Stimulated activated CD8-positive, alpha-beta memory T cell treated with anti-CD3 and anti-CD28 coated beads, Interleukin-12 subunit alpha, Interleukin-12 subunit beta, amount 100 ng/mL, for 4 hours (primary cell): ENCODE measurements around the gene SUMO3.

Experiments
- DNase-seq: peaks from one replicate; pipeline ENCODE4 v3.0.0-alpha.2; 2020; ENCODE audit warnings: low read depth

The SUMO3 gene

DNA sequence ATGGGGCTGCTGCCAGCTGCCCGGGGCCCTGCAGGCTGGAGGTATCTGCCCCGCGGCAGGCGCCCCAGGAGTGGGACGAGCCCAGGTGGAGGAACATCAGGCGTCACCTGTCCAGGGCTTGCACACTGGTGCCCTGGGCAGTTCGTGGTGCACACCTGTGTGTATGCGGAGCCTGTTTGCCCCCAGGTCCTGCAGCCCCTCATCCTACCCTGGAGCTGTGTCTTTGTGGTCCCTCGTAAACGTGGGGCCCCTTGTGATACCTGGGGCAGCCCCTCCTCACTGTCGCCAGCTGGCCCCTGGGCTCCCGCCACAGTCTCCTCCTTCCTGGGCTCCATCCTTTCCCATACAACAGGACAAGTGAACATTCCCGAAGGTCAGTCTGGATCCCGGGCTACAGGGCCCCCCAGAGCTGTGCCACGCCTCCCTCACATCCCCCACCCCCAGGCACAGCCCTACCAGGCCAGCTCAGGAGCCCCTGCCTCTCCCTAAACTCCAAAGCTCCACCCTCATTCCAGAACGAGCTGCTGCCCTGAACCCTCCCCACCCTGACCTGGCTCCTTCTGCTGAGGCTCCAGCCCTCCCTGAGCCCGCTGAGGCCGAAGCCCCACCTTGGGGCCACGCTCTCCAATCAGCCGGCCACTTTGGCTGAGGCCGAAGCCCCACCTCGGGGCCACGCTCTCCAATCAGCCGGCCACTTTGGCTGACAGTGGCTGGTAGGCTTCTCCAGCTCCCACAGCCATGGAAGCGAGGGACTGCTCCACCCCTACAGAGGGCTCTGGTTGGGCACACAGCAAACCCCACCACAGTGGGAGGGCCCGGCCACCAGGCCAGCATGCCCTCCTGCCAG, 58.9 kb downstream of the SUMO3 start:
- no peak for DNase-seq

DNA sequence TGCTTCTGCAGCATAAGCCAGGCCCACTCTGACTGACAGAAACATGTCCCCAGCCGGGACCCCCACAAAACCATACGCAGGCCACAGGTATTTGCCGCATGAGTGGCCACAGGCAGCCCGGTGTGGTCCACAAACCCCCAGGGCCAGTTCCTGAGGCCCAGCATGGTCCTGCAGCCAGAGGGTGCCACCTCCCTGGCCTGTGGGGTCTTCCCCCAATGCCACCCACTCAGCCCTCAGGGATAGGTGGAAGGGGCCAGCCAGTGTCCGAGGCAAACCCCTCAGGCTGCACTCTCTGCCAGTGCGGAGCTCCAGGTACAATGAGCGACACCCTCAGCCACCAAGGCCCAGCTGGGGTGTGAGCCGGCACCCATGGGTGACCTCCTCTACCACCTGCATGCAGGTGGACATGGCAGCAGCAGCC, 59.7 kb downstream of the SUMO3 start:
- no peak for DNase-seq

DNA sequence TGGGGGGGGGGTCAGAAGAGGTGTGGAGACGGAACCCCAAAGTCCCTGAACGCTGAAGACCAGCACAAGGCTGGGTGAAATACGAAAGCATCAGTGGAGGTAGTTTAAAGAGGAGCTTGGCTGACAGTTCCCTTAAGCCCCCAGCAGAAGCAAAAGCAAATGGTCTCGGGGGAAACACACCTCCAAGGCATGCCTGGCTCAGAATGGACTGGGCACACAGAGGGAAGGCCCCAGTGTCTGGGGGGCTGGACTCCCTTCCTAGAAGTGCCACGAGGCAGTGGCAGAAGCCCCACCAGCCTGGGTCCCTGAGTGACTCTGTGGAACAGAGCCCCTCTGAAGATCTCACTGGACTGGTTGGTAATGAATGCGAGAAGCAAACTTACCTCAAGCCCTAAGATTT, 60.1 kb downstream of the SUMO3 start:
- DNase-seq: no peak

DNA sequence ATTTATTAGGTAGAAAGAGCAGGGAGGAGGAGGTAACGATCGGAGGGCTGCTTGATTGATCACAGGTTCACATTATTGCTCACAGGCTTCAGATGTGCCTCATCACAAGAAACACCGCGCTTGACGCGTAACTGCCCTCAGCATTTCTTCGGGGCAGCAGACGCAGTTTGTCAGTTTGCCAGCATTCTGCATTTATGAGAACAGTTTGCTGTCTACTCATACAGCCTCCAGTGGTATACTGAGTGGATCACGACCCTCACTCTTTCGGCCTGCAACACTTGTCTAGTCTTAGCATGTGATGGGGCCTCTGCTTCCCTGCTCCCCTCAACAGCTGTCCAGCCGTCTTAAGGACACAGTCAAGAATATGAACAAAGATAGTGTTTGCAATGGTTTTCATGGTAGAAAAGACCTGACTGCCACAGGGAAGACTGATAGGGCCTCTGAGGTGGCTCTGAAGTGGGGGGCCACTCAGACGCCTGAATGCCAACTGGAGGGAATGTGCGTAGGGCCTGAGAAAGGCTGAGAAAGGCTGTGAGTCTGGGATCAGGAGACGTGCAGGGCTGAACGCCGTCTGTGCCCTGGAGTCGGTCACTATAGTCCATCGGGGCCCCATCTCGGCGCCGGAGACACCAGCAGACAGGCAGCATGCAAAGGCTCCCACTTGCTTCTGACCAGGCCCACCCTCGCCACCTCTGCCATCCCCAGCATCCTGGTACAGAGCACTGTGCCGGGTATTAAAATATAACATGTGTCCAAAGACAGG, 61.3 kb downstream of the SUMO3 start:
- DNase-seq: no peak
